Measurements from ENCODE around the gene TNFRSF18.

The TNFRSF18 gene

GRCh38 chr1:1153874-1154273, 52.5 kb downstream of the TNFRSF18 start:
- no peaks in the 10 kb centered on the region for H3K36me3 ChIP-seq (ENCODE audit: insufficient read depth, low read length)
- no peak overlapping the region for H3K27ac ChIP-seq (ENCODE audit: low read depth, low read length)
- H3K9me3 ChIP-seq (ENCODE audit: insufficient read depth, low read depth, low read length), result peaks cover 6% of the 10 kb centered on the region; the same call in 1 of the 2 replicates
- WGBS, result 91% methylated on average over 4 of the region's 4 CpGs
- H3K4me1 ChIP-seq (ENCODE audit: insufficient read depth, low read length), result 0 out of 2 replicates have a peak, but pooled peaks cover 5% of the 10 kb centered on the region
- no peaks in the 10 kb centered on the region; the same call in 1 of the 2 replicates for H3K27me3 ChIP-seq (ENCODE audit: insufficient read depth, low read length)
- no peak overlapping the region for H3K9ac ChIP-seq (ENCODE audit: low read depth, low read length)
- no peak overlapping the region for H3K4me3 ChIP-seq (ENCODE audit: low read length)

All from HUES64 (cell line).